GM19193 (cell line): ENCODE data around the gene C12orf42.

Experiments
- POLR2A ChIP-seq: IDR thresholded peaks from 4 replicates; pipeline ENCODE4 v1.6.1; 2011; ENCODE audit not compliant: insufficient read depth, insufficient read length; ENCODE audit errors: extremely low read depth

Gene C12orf42

GRCh38 chr12:103455020-103455763, 40.6 kb downstream of the C12orf42 start:
- TF ChIP-seq POLR2A: no peak

DNA sequence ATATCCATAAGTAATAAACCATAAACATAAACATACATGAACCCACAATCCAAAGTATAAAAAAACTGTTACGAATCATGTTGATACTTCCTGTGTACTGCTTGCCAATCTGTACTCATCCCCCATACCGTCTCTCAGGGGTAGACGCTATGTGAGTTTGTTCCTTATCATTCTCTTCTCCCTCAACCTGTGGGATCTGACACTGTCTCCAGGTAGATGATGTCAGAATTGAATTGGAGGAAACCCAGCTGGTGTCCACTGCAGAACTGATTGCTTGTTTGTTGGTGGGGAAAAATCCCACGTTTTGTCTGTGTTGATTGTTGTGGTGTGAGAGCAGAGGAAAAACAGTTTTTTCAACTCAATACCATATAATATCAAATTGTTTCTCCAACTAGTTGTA, 50.8 kb downstream of the C12orf42 start:
- no peak for TF ChIP-seq POLR2A

GRCh38 chr12:103442822-103443221, 52.9 kb downstream of the C12orf42 start:
- TF ChIP-seq POLR2A: no peak

DNA sequence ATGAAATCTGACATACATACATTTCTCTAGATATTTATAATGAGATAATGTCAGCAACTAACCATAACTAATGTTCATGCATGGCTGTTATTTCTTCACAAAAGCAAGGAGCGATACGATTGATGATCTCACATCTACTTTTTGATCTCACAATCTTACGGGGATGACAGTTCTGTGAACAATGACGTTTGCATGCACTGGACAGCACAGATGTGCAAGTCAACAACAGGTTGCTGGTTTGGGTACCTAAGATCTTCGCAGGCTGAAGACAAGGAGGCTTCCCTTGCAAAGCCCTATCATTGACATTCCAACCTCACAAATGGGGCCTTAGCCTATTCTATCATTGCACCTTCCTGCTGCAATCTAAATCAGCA, 53.6 kb downstream of the C12orf42 start:
- TF ChIP-seq POLR2A: no peak

GRCh38 chr12:103441437-103442181, 54.2 kb downstream of the C12orf42 start:
- peak; percentile 41 for TF ChIP-seq POLR2A

- no peak for TF ChIP-seq POLR2A
Measured at GRCh38 chr12:103431950-103432349, 63.8 kb downstream of the C12orf42 start.

DNA sequence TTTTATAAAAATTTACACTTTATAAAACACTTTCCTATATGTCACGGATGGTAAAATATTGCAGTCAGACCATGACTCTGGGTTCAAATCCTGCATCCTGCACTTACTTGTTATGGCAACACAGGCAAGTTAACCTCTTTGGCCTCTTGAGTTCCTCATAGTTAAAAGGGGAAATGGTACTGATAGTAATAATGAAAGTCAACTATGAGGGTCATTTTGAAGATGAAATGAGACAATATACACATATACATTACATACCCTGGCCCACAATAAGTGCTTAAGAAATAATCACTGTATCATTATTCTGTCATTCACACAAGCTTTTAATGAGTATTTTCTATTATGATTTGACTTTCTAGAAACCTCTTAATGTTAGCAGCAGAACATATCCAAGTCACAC, 64.4 kb downstream of the C12orf42 start:
- no peak for TF ChIP-seq POLR2A

GRCh38 chr12:103423516-103423910, 72.3 kb downstream of the C12orf42 start:
- TF ChIP-seq POLR2A: no peak

DNA sequence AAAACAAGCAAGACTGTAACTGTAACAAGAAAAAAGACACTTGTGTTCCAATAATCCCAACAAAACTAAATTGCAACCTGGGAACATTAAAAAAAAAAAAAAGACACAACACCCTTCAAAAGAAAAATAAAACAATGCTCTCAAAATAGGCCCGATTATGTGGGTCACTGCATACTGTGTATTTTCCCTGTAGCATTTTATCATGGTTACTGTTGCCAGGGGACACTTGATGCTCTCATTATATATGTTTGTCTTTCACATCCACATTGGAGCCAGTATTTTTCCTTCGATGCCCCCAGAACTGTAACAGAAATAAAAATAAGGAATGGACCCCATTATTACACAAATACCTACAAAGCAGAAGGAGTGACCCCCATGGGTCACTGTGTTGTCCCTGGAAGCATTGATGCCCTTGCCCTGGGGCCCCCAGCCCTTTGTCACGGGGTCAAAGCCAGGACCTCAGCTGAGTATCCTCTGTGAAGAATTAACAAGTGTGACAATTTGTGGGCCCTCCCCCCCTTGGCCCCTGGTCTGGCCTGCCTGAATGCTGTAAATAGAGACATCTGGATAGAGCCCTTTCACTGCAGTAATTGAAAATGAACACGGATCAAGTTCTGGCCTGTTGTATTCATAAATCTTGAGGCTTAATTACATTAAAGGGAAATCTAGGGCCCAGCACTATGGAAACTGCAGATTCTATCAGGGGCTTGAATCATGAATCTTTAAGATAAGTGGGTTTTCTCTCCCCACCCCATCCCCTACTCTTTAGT, 72.8 kb downstream of the C12orf42 start:
- no peak for TF ChIP-seq POLR2A

DNA sequence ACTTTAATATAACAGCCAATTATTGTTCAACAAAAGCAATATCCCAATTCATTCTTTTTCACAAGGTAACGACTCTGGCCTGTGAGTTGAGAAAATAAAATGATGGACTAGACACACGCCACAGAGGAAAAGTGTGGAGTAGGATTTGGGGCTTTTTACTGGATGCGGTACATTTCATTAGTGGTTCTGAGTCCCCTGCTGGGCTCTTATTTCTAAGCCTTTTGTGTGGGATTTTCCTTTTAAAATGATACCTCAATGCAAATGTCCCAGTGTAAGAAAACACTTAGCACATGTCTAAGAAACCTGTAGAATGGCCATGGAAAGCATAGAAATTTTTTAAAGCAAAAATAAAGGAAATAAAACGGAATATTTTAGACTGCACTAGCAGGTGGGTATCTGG, 73.4 kb downstream of the C12orf42 start:
- TF ChIP-seq POLR2A: no peak

GRCh38 chr12:103421402-103421801, 74.4 kb downstream of the C12orf42 start:
- no peak for TF ChIP-seq POLR2A

DNA sequence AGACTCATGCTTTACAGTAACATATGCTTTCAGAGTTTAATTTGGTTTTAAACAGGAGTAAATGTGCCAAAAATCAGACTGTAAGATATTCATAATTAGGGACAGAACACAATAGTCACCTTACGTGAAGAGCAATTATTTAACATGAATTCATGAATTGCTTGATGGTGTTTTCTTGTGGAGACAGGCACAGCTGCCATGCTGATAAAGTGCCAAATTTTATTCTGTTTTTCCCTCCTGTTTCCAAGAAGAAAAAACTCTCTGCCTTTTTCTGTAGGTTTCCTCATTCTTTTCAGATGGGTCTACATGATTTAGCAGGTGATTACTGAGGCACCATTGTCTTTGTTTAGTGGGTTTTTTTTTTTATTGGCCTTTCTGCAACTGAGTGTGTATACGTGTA, 80.1 kb downstream of the C12orf42 start:
- TF ChIP-seq POLR2A: no peak

- TF ChIP-seq POLR2A: no peak
Measured at GRCh38 chr12:103401421-103401820, 94.3 kb downstream of the C12orf42 start.

DNA sequence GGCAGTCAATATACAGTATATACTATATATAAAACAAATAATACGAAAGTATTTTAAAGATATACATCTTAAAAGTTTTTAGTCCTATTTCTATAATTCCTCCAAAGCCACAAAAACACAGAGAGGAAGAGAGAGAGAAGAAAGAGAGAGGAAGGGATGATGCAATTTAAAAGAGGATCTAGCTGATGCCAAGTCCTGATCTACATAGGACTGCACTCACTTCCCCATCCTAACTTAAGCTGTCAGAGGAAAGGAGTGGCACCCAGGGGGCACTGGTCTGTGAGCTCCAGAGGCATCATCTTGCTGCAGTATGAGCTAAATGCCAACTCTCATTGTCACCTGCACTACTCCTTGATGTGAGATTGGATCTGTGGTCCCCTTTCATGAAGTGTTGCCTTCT, 95.8 kb downstream of the C12orf42 start:
- no peak for TF ChIP-seq POLR2A

- TF ChIP-seq POLR2A: no peak
Measured at GRCh38 chr12:103397536-103397935, 98.2 kb downstream of the C12orf42 start.
